Esophagus squamous epithelium (tissue), 5 donors: ENCODE measurements around the gene RFLNA. TPM values are rescaled to one million over a fixed set of nuclear protein-coding genes. Genes with fewer than 3 reads are reported as not detected.
"Not testable (repeated sequence)": the region's sequence is repeated elsewhere in the genome, so short reads cannot be mapped to it uniquely, and the experiment has no call there.

Source experiments
- DNase-seq: peaks from one replicate; lab custom pipeline; 2025; lab: John Stamatoyannopoulos, UW
- H3K27ac ChIP-seq, 4 donors: fragments of 200-600 bp; sonication (generic); one replicate each; pipeline ENCODE4 v1.5.1; 2016 to 2019; ENCODE audit warnings: mild to moderate bottlenecking in 1 of 4
- H3K27me3 ChIP-seq, 4 donors: fragments of 200-600 bp; sonication (generic); 1 replicate in 3 of 4; 2 replicates in 1 of 4; pipeline versions ENCODE4 v1.5.1 to v1.6.0; 2017 to 2021; ENCODE audit warnings: antibody characterized with exemption in 1 of 4
- H3K36me3 ChIP-seq, 3 donors: fragments of 200-600 bp; sonication (generic); one replicate each; pipeline ENCODE4 v1.5.1; 2016 to 2019
- H3K4me1 ChIP-seq, 3 donors: fragments of 200-600 bp; sonication (generic); one replicate each; pipeline ENCODE4 v1.5.1; 2017 to 2019
- H3K4me3 ChIP-seq, 4 donors: fragments of 200-600 bp; sonication (generic); 1 replicate in 3 of 4; 2 replicates in 1 of 4; pipeline ENCODE4 v1.5.1; 2016 to 2019; ENCODE audit warnings: mild to moderate bottlenecking in 2 of 4, moderate library complexity in 1 of 4
- H3K9me3 ChIP-seq, 3 donors: fragments of 200-600 bp; sonication (generic); one replicate each; pipeline ENCODE4 v1.5.1; 2016 to 2019
- POLR2A ChIP-seq, 4 donors: fragments of 450-650 bp; IDR thresholded peaks; one replicate each; pipeline ENCODE4 v1.6.1; 2017; ENCODE audit warnings: antibody characterized with exemption in 4 of 4, mild to moderate bottlenecking in 4 of 4, moderate library complexity in 3 of 4
- WGBS, 2 donors: methylation state at CpG; one replicate each; pipeline ENCODE4 v1.1.5; 2018; 5-methylcytosine and 5-hydroxymethylcytosine counted together
- intact Hi-C: fragments of 100-400 bp; cut with DNase I; formaldehyde crosslinking; loops from one replicate; pipeline ENCODE4 v1.15.0; 2022
- total RNA-seq, 4 donors: library from RNA; depleted of rRNA; stranded (reverse); fragments of >200 nt; gene quantifications; one replicate each; pipeline ENCODE4 v1.1.0, GENCODE V29; 2016
- TF ChIP-seq, protein P1 (sequence below), 6 experiments: fragments of 450-650 bp in 4 of 6; fragments of 200-600 bp in 2 of 6; sonication (generic) in 2 of 6; IDR thresholded peaks; one replicate each; pipeline ENCODE4 v1.5.1; 2016 to 2019; ENCODE audit warnings: antibody characterized with exemption in 6 of 6, mild to moderate bottlenecking in 4 of 6, moderate library complexity in 4 of 6
- donor health status: DM: yes; HTN: yes; CAD: no.

The RFLNA gene
- total RNA-seq, 4 donors from 2014 or later, result 0.23 to 0.57 (median 0.45) TPM; not detected in 1

DNA sequence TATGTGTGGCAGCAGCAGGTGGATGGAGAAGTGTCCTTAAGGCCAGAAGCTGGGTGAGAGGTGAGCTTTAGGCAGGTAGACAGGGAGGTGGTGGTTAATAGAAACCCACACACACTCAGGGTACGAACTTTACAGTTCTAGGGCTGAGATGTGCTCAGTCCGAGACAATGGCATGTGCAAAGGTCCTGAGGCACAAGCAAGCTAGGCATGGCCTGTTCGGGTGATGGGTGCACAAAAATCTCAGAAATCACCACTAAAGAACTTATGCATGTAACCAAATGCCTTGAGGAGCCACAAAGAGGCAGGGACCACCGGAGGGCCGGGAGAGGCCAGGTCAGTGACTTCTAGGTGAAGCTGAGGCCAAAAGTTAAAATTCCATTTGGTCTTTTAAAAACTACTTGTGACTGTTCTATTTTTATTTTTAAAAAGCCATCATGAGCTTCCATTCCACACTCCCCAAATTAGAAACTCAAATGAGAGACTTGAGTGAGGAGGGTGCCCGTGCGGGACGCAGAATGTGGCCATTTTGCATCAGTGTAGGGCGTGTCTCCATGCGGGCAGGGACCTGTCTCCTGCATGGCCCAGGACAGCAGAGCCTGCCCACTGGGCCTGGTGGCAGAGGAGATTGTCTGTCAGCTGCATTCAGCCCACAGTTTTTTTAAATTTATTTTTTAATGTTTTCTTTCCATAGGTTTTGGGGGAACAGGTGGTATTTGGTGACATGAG, 4.0 kb downstream of the RFLNA start:
- Histone ChIP-seq H3K36me3 (no peaks in the 10 kb centered on the region), H3K4me1 (peaks cover 19 to 31% (median 20%) of the 10 kb centered on the region in 3 donors), H3K4me3 (no peak overlapping the region), H3K27ac (no peak overlapping the region), H3K9me3 (no peaks in the 10 kb centered on the region), H3K27me3 (peaks cover 0 to 86% (median 4%) of the 10 kb centered on the region in 4 donors)
- TF ChIP-seq POLR2A (IDR thresholded peaks at IDR 0.05), result no peak
- TF ChIP-seq, protein P1, sequence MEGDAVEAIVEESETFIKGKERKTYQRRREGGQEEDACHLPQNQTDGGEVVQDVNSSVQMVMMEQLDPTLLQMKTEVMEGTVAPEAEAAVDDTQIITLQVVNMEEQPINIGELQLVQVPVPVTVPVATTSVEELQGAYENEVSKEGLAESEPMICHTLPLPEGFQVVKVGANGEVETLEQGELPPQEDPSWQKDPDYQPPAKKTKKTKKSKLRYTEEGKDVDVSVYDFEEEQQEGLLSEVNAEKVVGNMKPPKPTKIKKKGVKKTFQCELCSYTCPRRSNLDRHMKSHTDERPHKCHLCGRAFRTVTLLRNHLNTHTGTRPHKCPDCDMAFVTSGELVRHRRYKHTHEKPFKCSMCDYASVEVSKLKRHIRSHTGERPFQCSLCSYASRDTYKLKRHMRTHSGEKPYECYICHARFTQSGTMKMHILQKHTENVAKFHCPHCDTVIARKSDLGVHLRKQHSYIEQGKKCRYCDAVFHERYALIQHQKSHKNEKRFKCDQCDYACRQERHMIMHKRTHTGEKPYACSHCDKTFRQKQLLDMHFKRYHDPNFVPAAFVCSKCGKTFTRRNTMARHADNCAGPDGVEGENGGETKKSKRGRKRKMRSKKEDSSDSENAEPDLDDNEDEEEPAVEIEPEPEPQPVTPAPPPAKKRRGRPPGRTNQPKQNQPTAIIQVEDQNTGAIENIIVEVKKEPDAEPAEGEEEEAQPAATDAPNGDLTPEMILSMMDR (IDR thresholded peaks at IDR 0.05), result no peak
- WGBS, 2 donors, result 89 to 95% methylated on average over 9 to 10 of the region's 10 CpGs
- DNase-seq, result no peak
- intact Hi-C loops, result no loop called here

DNA sequence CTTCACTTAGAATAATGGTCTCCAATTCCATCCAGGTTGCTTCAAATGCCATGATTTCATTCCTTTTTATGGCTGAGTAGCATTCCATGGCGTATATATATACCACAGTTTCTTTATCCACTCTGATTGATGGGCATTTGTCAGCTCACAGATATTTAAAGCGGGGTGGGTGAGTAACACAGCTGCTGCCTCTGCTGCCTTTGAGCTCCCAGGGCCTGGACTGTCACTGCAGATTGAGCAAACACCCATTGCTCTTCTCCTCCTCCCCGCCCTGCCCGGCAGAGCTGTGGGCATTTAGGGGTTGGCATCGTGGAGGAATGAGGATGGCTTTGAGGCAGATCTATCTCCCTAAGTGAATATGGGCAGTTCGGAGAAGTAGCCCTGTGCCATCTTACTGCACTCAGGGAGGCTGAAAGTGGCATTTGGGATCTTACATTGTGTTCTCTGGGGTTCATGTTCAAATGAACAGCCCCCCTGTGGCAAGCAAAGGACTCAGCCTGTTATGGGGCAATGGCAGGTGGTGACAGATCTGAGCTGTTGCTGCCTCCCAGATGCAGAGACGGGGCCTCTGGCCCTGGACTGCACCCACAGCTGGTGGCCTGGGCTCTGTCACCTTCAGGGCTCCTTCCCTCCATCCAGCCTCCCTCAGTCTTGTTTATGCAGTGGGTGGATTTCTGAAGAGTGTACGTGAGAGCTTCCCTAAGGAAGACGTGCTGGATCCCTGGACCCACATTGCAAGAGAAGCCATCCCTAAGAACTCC, 4.9 kb downstream of the RFLNA start:
- H3K27ac ChIP-seq, result no peak overlapping the region
- intact Hi-C loops, result no loop called here
- H3K4me3 ChIP-seq, result no peak overlapping the region
- no peak for DNase-seq
- H3K4me1 ChIP-seq, result peaks cover 17 to 28% (median 18%) of the 10 kb centered on the region in 3 donors
- peaks cover 0 to 81% (median 4%) of the 10 kb centered on the region in 4 donors for H3K27me3 ChIP-seq
- 80 to 88% methylated on average over 2 to 8 of the region's 9 CpGs for WGBS, 2 donors
- H3K36me3 ChIP-seq, result no peaks in the 10 kb centered on the region
- TF ChIP-seq, protein P1 (IDR thresholded peaks at IDR 0.05), result no peak
- TF ChIP-seq POLR2A (IDR thresholded peaks at IDR 0.05), result no peak
- no peaks in the 10 kb centered on the region for H3K9me3 ChIP-seq

DNA sequence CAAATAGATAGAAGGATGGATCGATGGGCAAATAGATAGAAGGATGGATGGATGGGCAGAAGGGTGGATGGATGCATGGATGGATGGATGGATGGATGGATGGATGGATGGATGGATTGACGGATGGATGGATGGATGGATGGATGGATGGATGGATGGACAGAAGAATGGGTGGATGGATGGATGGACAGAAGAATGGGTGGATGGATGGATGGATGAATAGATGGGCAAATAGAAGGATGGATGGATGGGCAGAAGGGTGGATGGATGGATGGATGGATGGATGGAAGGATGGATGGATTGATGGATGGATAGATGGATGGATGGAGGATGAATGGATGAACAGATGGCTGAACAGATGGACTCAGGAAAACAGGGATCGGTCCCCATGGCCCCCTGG, 5.8 kb downstream of the RFLNA start:
- H3K36me3 ChIP-seq, H3K4me3 ChIP-seq, H3K27ac ChIP-seq, DNase-seq, H3K9me3 ChIP-seq, intact Hi-C loops: not testable (repeated sequence)
- 54 to 72% methylated on average over 3 of the region's 3 CpGs for WGBS, 2 donors
- H3K4me1 ChIP-seq, result peaks cover 8 to 21% (median 14%) of the 10 kb centered on the region in 3 donors
- peaks cover 0 to 72% (median 3%) of the 10 kb centered on the region in 4 donors for H3K27me3 ChIP-seq

DNA sequence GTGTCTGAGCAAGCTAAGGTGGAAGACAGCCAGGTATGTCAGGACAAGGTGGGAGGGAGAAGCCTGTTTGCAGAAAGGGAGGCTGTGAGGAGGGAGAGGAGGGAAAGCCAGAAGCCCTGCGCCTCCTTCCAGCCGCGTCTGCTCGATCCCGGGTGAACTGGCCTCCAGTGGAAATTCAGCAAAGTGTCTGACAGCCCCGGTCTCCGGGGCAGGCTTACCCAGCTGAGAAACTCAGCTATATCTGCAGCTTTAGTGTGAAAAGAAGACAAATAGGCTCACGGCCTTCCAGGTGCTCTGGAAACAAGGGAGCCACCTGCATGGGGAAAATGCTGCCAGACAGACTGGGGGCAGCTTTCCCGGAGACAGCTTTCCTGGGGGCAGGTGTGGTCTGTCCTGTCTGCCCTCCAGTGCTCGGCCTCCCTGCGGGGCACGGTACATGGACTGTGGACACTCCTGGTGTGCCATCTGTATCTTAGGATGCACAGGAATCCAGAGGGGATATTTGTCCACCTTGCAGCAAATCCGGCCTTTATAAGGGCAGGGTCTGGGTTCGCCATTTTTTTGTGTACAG, 6.3 kb downstream of the RFLNA start:
- Histone ChIP-seq H3K27ac (no peak overlapping the region), H3K4me1 (peaks cover 6 to 15% (median 9%) of the 10 kb centered on the region in 3 donors), H3K4me3 (no peak overlapping the region), H3K27me3 (peaks cover 0 to 67% (median 2%) of the 10 kb centered on the region in 4 donors), H3K9me3 (no peaks in the 10 kb centered on the region), H3K36me3 (no peaks in the 10 kb centered on the region)
- intact Hi-C loops, result no loop called here
- DNase-seq, result no peak
- WGBS, 2 donors, result 56 to 60% methylated on average over 11 of the region's 14 CpGs
- no peak for TF ChIP-seq POLR2A (IDR thresholded peaks at IDR 0.05)
- TF ChIP-seq, protein P1 (IDR thresholded peaks at IDR 0.05), result no peak

DNA sequence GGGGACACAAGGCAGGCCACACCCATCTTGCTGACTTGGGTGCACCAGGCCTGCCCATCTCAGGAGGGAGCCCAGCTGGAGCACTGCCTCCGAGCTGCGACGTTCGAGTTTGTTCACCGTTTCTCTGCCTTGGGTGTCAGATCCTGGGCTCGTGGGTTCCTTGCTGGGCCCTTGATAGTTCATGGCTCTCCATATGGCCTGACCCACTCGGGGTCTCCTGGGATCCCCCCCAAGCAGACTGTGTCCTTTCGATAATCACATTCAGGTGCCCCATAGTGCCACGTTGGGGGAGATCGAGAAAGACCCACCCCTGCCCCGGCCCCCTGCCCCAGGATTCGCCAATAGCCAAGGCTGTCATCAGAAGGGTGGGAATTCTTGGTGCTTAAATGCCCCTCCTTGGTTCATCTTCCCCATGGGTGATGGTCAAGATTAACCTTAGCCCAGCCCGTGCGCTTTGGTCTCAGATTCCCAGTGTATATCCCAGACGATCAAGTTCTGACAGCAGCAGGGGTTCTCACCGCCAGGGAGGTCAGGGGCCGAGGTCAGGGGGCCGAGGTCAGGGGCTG, 7.4 kb downstream of the RFLNA start:
- DNase-seq, result no peak
- 89 to 96% methylated on average over 4 to 8 of the region's 18 CpGs for WGBS, 2 donors

More for the DNA sequence above, 7.4 kb downstream of the RFLNA start:
- H3K36me3 ChIP-seq, result no peaks in the 10 kb centered on the region
- H3K4me1 ChIP-seq, result peaks cover 0 to 4% (median 0%) of the 10 kb centered on the region in 3 donors
- H3K9me3 ChIP-seq, result no peaks in the 10 kb centered on the region
- intact Hi-C loops, result no loop called here
- no peak overlapping the region for H3K4me3 ChIP-seq
- H3K27me3 ChIP-seq, result peaks cover 0 to 55% (median 0%) of the 10 kb centered on the region in 4 donors
- no peak overlapping the region for H3K27ac ChIP-seq
- no peak for TF ChIP-seq POLR2A (IDR thresholded peaks at IDR 0.05)
- TF ChIP-seq, protein P1 (IDR thresholded peaks at IDR 0.05), result no peak
